ENCODE results near the gene ISG20.

- no peak for TF ChIP-seq EZH2phosphoT487 (IDR thresholded peaks at IDR 0.05; ENCODE audit: low read depth, severe bottlenecking, unreplicated experiment)
- no peak for TF ChIP-seq CTCF (IDR thresholded peaks at IDR 0.05; ENCODE audit: poor library complexity)
- no peak for TF ChIP-seq EZH2 (IDR thresholded peaks at IDR 0.05; ENCODE audit: borderline replicate concordance)
Observed at GRCh38 chr15:88618686-88619085, 20.1 kb upstream of the ISG20 start.

Data from hepatocyte (in vitro differentiated cells).